SW480 (cell line): ENCODE data around the gene FBN2.
"Not testable (repeated sequence)": the region's sequence is repeated elsewhere in the genome, so short reads cannot be mapped to it uniquely, and the experiment has no call there.

ENCODE experiments used
- DNase-seq: peaks from one replicate; pipeline ENCODE4 v3.0.0-alpha.2; 2016; ENCODE audit warnings: low spot score

Gene FBN2

GRCh38 chr5:128426090-128426534 is 111.9 kb downstream of the FBN2 start:
- no peak for DNase-seq

DNA sequence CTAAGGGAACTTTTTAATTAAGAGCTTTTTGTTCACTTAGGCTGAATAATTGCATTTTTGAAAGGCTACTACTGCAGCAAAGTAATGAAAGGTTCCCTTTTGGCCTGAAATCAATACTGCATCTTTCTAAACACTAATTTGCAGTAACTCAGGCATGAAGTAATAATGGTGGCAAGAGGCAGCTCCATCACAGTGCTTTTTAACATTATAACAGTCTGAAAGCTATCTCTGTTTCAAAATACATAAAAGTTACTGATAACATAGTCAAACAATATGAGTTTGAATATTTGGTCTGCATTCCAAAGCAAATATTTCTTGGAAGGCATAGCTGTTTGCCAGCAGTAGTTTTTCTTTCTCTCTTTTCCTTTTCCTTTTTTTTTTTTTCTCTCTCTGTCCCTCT is 113.4 kb downstream of the FBN2 start:
- no peak for DNase-seq

- no peak for DNase-seq
These were observed 115.4 kb downstream of the FBN2 start for GRCh38 chr5:128422612-128423011.

DNA sequence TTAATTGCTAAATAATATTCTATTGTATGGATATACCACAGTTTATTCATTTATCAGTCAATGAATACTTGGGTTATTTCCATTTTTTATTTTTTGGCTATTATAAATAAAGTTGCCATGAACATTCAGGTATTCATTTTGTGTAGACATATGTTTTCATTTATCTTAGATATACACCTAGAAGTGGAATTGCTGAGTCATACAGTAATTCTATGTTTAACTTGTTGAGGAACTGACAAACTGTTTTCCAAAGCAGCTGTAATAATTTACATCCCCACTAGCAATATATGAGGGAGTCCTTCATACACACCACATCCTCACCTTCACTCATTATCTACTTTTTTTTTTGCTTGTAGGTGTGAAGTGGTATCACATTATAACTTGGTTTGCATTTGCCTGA is 123.6 kb downstream of the FBN2 start:
- no peak for DNase-seq

DNA sequence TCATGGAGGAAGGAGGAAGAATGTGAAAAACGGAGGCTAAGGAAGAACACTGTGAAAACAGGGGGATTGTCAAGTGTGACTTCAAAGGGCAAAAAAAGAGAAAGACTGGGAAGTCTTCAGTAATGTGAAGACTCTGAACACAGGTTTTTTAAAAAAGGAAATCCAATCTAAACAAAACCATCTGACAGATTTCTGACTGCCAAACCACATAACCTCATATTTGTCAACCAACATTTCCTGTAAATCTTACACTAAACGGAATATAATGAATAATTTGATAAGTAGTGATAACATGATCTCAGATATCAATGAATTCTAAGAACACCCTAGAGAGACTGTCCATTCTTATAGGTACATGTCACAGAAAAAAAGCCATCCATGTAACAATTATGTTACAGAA is 124.7 kb downstream of the FBN2 start:
- no peak for DNase-seq

DNA sequence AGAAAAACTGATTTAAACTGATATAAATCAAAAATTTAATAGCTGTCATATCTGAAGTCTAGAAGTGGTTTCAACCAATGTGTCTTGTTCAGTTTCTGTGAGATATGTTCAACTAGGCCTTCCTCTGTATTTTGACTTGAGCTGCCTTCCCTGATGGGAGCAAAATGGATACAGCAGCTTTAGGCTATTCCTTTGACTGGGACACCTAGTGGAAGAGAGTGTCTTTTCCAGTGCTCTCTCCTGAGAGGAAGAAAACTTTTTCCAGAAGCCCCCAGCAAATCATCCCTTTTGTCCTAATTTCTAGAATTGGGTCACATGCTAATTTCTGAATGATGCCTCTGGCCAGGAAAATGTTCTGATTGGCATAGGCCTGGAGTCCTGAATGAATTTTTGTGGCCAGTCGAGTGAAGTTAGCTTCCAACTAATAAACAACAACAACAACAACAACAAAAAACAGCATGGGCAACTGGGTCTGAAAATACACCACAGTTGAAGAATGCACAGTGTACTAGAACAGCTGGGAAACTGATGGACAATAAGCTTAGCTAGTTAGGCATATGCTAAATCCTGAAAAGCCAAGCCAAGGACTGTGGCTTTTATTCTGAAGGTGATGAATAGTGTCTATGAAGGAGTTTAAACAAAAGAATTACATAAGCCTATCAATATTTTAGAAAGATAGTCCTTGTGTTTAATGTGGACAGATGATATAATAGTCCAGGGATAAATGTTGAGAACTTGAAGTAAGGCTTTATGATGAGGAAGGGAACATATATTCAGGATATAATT is 125.7 kb downstream of the FBN2 start:
- no peak for DNase-seq

DNA sequence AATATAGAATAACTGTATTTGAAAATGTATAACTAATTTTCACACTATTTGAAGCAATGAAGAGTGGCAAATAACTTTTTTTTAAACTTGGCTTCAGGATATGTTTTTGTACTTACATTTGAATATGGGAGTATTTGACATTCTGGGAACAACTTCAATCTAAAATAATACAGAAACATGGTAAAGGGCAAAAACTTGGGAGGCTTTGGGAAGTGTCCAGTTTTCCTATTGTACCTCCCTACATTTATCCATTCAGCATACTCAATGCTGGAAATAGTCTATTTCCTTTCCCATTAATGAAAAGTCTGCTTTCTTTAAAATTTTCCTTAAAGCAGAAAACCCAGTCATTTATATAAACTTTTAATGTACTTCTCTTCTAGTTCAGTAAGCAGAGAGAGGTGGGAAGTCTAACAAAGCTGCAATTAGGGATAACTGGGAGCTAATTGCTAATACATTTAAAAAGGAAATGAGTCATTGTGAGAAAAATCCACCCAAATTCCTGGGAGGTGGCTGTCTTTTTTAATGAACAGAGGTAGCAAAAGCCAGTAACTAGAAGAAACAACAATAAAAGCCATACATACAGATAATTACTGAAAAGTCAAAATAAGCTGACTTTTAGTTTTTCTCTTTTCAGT is 128.8 kb downstream of the FBN2 start:
- DNase-seq: peak; percentile 16

DNA sequence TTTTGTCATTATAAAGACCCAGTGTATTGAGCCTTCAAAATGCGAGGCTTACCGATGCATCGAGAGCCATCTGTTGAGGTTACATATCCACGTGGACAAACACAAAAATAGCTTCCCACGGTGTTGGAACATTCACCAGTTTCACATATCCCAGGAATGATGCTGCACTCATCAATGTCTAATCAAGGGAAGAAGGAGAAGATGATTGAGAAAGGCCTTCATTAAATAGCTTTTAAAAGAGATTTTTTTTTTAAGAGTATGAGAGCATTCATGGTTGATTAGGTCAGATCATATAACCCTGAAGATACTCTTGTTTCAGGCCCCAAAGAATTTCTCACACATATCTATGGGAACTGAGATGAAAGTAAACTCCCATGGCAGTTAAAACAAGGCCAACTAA is 129.4 kb downstream of the FBN2 start:
- no peak for DNase-seq

- DNase-seq: no peak
These were observed 130.1 kb downstream of the FBN2 start for GRCh38 chr5:128407944-128408343.

DNA sequence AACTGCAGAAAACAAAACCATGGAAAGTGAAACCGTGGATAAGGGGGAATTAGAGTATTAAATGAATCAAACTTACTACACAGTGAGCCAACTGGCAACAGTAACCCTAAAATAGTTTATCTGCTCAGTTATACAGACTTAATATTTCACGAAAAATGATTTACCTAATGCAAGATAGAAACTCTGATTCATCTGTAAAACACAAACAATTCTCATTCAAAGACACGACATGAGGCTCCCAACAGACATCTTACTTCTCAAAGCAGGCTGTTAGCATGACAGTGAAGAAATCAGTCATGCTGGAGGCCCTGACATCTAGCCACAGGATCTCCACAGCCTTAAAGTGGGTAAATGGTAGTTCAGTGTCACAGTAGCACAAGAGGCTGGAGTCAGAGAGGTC is 131.2 kb downstream of the FBN2 start:
- no peak for DNase-seq

DNA sequence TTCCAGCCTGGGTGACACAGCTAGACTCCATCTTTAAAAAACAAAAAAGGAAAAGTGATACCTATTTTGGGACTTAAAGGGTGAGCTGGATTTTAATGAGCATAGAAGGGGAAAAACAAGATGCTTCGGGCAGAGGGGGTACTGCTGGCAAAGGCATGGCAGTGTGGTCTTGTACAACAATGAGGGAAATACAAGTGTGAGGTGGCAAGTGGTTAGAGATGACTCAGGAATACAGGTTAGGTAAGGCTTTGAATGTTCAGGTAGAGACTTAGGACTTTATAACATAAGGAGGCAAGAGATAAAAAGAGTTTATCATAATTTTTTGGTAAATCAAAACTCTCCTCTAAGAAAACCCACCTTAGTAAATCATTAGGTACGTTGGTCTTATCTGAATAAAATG is 132.9 kb downstream of the FBN2 start:
- no peak for DNase-seq

GRCh38 chr5:128403333-128403732 is 134.7 kb downstream of the FBN2 start:
- no peak for DNase-seq

DNA sequence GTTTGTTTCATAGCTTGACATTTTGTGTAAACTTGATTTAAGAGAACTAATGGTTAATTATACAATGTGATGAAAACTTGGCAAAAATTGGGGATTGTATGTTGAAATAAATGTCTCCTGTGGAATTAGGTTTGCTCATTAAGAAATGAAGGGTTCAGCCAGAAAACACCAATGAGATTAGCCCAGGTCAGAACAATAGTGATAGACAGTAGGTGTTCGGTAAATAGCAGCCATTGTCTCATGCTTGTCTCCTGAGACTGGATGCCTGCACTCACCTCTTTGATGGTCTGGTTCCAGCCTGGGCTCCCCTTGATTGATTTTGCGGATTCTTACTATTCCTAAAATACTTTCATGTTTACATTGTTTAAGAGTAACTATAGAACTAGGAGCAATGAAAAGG is 135.5 kb downstream of the FBN2 start:
- no peak for DNase-seq

- not testable (repeated sequence) for DNase-seq
These were observed 137.3 kb downstream of the FBN2 start for GRCh38 chr5:128400766-128401165.

GRCh38 chr5:128399111-128399510 is 138.9 kb downstream of the FBN2 start:
- DNase-seq: no peak

GRCh38 chr5:128397876-128398275 is 140.2 kb downstream of the FBN2 start:
- no peak for DNase-seq

DNA sequence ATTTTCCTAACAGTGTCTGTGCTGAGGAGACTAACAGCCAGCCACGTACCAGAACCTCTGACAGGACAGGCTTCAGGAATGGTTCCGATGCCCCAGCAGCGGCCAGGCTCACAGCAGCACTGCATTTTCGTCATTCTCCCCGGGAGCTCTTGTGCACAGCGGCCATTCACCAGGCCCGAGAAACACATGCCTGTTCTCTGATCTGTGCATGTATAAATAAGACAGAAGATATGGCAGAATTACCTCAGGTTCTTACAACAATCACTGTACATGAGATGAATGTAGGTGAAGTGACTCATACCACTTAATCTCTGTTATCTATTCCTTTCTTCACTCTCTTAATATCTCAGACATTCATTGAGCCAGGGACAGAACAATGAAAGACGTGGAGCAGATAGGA is 143.0 kb downstream of the FBN2 start:
- DNase-seq: no peak

GRCh38 chr5:128384068-128384467 is 154.0 kb downstream of the FBN2 start:
- no peak for DNase-seq

DNA sequence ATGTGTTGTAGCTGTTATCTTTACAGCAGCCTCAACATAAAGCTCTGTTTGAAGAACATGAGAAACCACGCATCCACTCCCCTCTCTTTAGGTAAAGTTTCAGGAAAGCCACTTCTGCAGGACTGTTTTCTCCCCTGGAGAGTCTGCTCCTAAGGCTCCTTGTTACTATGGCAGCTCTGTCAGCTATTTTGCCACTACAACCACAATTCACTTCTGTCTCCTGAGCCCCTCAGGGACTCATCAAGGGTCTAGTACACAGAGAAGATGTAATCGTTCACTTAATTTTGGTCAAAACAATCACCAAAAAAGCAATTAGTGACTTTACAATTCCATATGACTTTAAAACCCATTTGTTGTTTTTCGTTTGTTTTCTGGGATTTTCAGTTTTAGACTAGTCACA is 157.7 kb downstream of the FBN2 start:
- DNase-seq: no peak

- no peak for DNase-seq
These were observed 159.4 kb downstream of the FBN2 start for GRCh38 chr5:128378632-128379031.

DNA sequence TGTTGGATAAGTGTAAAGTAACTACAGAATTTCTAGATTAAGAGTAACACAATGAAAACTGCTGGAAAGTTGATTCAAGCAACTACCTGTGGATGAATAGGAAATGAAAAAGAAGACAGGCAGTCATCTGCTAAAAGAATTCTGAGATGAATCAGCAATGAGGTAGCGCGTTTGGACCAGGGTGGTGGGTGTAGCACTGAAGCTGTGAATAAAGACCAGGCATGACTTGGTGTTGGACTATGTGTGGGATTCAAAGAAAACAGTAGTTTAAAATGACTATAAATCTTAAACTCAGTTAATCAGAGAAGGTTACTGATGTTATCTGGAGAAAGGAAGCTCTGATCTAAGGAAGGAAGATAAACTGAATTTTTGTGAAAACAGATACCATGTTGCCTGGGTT is 159.8 kb downstream of the FBN2 start:
- no peak for DNase-seq

DNA sequence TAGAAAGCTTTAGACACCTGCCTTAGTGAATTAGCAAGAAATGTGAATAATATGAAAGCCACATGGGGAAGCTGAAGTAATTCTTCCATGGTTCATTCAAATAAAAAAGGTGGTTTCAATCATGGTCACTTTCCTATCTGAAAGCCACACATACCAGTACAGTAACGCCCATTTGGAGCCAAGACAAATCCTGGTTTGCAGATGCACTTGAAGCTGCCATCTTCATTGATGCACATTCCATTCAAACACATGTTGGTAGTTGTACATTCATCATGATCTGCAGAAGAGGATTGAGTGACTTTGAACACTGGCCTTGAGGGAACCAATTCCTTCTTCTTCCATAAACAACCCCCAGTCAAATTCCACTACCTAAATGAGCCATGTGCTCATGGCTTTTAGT is 161.5 kb downstream of the FBN2 start:
- DNase-seq: no peak

DNA sequence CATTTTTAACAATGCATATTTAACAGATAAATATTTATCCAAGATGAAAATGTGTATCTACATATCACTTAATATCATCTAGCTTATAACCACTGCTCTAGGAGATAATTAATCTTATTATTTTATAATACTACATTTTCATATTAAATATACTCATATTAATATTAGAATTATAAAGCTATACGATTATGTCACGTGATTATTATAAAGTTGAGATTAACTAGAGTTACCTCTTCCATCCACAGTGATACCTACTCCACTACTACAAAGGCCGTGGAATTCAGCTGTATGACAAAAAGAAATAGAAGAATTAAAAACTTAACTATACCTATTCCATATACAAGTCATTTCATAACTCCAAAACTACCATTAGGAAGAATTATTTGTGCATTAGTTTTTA is 171.9 kb downstream of the FBN2 start:
- no peak for DNase-seq

GRCh38 chr5:128362370-128362769 is 175.7 kb downstream of the FBN2 start:
- no peak for DNase-seq
